AG04450 (cell line): ENCODE data around the gene ZNF646. TPM values are rescaled to one million over a fixed set of nuclear protein-coding genes. Genes with fewer than 3 reads are reported as not detected.

Experiments
- CTCF ChIA-PET: fragments of 300-600, 350-600 bp; formaldehyde crosslinking; extraction: SDS; loops from one replicate; lab custom pipeline; 2022; ENCODE audit warnings: antibody characterized with exemption, inconsistent platforms; lab: Charles Lee
- POLR2A ChIA-PET: fragments of 350-600 bp; formaldehyde crosslinking; extraction: SDS; loops from one replicate; lab custom pipeline; 2021; ENCODE audit warnings: antibody characterized with exemption, inconsistent platforms; lab: Yijun Ruan, JAX
- DNase-seq: peaks from one replicate; pipeline ENCODE4 v3.0.0-alpha.2; 2011; ENCODE audit warnings: low read depth, low spot score
- H3K27ac ChIP-seq: one replicate; pipeline ENCODE4 v1.5.1; 2012; ENCODE audit warnings: low read depth, low read length, control low read depth
- H3K27me3 ChIP-seq: one replicate; pipeline ENCODE4 v1.6.0; 2012; ENCODE audit warnings: low read length; ENCODE audit not compliant: control insufficient read depth, insufficient read depth
- H3K4me3 ChIP-seq: 2 replicates; pipeline ENCODE4 v1.5.1; 2011; ENCODE audit warnings: mild to moderate bottlenecking, low read depth, low read length, control low read depth
- H3K9me3 ChIP-seq: 2 replicates; pipeline ENCODE4 v1.5.1; 2012; ENCODE audit warnings: low read length; ENCODE audit not compliant: control insufficient read depth, insufficient read depth
- CTCF ChIP-seq: IDR thresholded peaks from 2 replicates; pipeline ENCODE4 v1.5.1; 2011; ENCODE audit warnings: low read depth, low read length, control low read depth, inconsistent platforms
- polyA plus RNA-seq: library from polyadenylated mRNA; depleted of rRNA; stranded (reverse); fragments of >200 nt; gene quantifications from 2 replicates; pipeline ENCODE4 v1.2.3, GENCODE V29; 2011

ZNF646 gene
- polyA plus RNA-seq, 1 experiment, result 2.4 TPM

DNA sequence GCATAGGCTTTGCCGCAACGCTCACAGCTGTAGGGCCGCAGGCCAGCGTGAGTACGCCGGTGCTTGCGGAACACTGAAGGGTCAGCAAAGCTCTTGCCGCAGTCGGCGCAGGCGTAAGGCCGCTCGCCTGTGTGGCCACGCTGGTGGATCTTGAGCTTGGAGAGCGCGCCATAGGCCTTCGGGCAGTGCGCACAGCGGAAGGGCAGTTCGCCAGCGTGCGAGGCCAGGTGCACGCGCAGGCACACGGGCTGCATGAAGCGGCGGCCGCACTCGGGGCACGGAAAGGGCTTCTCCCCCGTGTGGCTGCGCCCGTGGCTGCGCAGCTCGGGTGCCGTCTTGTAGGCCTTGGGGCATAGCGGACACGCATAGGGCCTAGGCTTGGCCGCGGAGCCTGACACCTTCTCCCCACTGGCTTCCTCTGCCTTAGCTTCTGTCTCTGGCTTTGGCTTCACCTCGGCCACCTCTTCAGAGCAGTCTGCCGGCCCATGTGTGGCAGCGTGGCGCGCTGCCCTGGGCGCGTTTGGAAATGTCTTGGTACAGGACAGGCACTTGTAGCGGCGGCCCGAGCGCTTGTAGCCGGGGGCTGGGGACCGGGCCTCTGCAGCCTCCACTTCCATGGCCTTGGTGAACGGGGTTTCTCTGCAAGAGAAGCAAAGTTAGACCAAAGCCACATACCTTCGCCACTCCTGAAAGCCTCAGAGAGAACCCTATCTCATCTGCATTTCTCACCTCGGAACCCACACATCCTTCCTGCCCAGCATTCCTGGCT is 10.2 kb upstream of the ZNF646 start:
- TF ChIP-seq CTCF, result no peak
- peak overlapping the region; percentile 99 for H3K27ac ChIP-seq
- H3K27me3 ChIP-seq, result no peaks in the 10 kb centered on the region
- CTCF ChIA-PET, result no interaction called here
- POLR2A ChIA-PET, result interaction anchor here (1.4 to 1.5 kb wide), 2 partner anchors 10 to 116 kb away, joined by 7 to 15 read pairs; partner anchors contain the start of genes FUS, ZNF646 and ZNF668
- no peak overlapping the region for H3K4me3 ChIP-seq
- no peak for DNase-seq
- peaks cover 5% of the 10 kb centered on the region; the same call in 1 of the 2 replicates for H3K9me3 ChIP-seq

DNA sequence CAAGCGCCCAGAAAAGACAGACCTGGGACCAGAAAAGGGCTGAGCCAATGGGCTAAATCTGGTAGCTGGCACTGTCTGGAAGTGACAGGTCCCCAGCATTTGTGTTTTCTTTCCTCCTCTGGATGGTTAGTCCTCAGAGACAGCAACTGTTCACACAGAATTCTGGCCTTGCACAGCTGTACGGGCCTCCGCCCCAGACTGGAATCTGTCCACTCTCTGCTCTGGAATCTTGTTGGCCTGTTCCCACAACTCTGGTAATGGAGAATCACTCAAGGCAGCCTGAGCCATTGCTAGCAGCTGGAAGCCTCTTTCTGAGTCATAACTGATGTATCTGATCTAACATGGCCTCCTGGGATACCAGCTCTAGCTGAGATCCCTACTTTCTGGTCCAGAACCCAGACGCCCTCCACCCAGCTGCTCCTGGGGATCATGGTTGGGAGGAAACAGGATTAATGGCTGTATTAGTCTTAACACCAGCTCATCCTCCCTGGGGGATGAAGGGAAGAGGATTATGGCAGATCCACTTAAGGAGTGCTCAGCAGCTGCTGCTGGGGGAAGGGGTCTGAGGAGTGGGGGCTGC is 9.2 kb upstream of the ZNF646 start:
- ChIA-PET POLR2A (interaction anchor here (0.8 to 1.5 kb wide), 6 partner anchors 8 to 115 kb away, joined by 3 to 15 read pairs (median 6); partner anchors contain the start of genes FUS, STX4, ZNF646 and ZNF668), CTCF (interaction anchor here (0.5 kb wide), 1 partner anchor 71 kb away, joined by 3 read pairs; no protein-coding TSS in a partner anchor)
- Histone ChIP-seq H3K9me3 (peaks cover 5% of the 10 kb centered on the region; the same call in 1 of the 2 replicates), H3K4me3 (peak overlapping the region; percentile 25), H3K27ac (peak overlapping the region; percentile 99), H3K27me3 (no peaks in the 10 kb centered on the region)
- DNase-seq, result peak; percentile 89
- TF ChIP-seq CTCF, result no peak

GRCh38 chr16:31067342-31067741 is 6.9 kb upstream of the ZNF646 start:
- H3K27me3 ChIP-seq, result no peaks in the 10 kb centered on the region
- ChIA-PET POLR2A (interaction anchor here (1.0 kb wide), 1 partner anchor 113 kb away, joined by 3 read pairs; the partner anchor contains the start of gene FUS), CTCF (interaction anchor here (0.6 to 1.7 kb wide), 3 partner anchors 25 to 114 kb away, joined by 4 to 9 read pairs (median 4); no protein-coding TSS in a partner anchor)
- H3K4me3 ChIP-seq, result no peak overlapping the region
- no peak for DNase-seq
- H3K27ac ChIP-seq, result no peak overlapping the region
- TF ChIP-seq CTCF, result no peak
- H3K9me3 ChIP-seq, result peaks cover 5% of the 10 kb centered on the region; the same call in 1 of the 2 replicates

DNA sequence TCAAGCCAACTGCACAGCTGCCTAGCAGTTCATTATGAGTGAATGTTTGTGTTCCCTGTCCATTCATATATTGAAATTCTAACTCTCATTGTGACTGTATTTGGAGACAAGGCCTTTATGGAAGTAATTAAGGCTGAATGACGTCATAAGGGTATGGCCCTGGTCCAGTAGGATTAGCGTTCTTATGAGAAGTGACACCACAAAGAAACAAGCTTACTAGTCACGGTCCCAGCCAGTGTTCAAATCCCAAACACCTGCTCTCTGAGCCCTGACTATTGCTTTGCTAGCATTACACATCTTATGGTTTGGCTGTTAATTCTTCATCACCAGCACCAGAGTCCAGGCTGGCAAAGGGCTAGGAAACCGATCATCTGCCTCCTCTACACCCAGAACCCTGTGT is 2.4 kb upstream of the ZNF646 start:
- H3K4me3 ChIP-seq, result peak overlapping the region; percentile 99
- H3K27me3 ChIP-seq, result no peaks in the 10 kb centered on the region
- no peak for TF ChIP-seq CTCF
- DNase-seq, result no peak
- peak overlapping the region; percentile 94 for H3K27ac ChIP-seq
- peaks cover 4% of the 10 kb centered on the region; the same call in 1 of the 2 replicates for H3K9me3 ChIP-seq
- ChIA-PET CTCF (interaction anchor here (0.9 to 1.0 kb wide), 2 partner anchors 71 to 87 kb away, joined by 3 read pairs; partner anchors contain the start of gene HSD3B7), POLR2A (interaction anchor here (0.6 to 2.3 kb wide), 3 partner anchors 39 to 381 kb away, joined by 3 to 13 read pairs (median 4); partner anchors contain the start of genes FUS and STX4)
